WI38 (cell line): ENCODE measurements around the gene DCAF8.

ENCODE experiments used
- H3K4me3 ChIP-seq: 2 replicates; pipeline ENCODE4 v1.5.1; 2011; ENCODE audit warnings: low read depth, mild to moderate bottlenecking, control low read depth, low read length
- CTCF ChIP-seq: IDR thresholded peaks from 2 replicates; pipeline ENCODE4 v1.5.1; 2012; ENCODE audit warnings: low read depth, mild to moderate bottlenecking, control low read depth, low read length

DCAF8 gene

GRCh38 chr1:160168016-160168415 lies 94.3 kb downstream of the DCAF8 start:
- no peak for TF ChIP-seq CTCF
- H3K4me3 ChIP-seq: no peak overlapping the region

- no peak for TF ChIP-seq CTCF
- no peak overlapping the region for H3K4me3 ChIP-seq
Measured at GRCh38 chr1:160167580-160167979, 94.8 kb downstream of the DCAF8 start.

- no peak overlapping the region for H3K4me3 ChIP-seq
- no peak for TF ChIP-seq CTCF
Measured at GRCh38 chr1:160167056-160167455, 95.3 kb downstream of the DCAF8 start.

- TF ChIP-seq CTCF: no peak
- no peak overlapping the region for H3K4me3 ChIP-seq
Measured at GRCh38 chr1:160166166-160166868, 96.0 kb downstream of the DCAF8 start.
